NB4 (cell line): Measurements from ENCODE around the gene RRBP1.

Experiments used
- CTCF ChIP-seq: IDR thresholded peaks from one replicate; pipeline ENCODE4 v1.5.1; 2012; ENCODE audit warnings: low read depth, low read length
- MYC ChIP-seq: IDR thresholded peaks from 2 replicates; pipeline ENCODE4 v1.6.1; 2011; ENCODE audit warnings: low read depth, low read length
- POLR2A ChIP-seq: IDR thresholded peaks from 2 replicates; pipeline ENCODE4 v1.6.1; 2011; ENCODE audit warnings: mild to moderate bottlenecking; ENCODE audit not compliant: insufficient read length; ENCODE audit errors: extremely low read depth
- TF ChIP-seq, protein P1 (sequence below): IDR thresholded peaks from 2 replicates; pipeline ENCODE4 v1.6.1; 2011; ENCODE audit warnings: low read depth, low read length

DNA sequence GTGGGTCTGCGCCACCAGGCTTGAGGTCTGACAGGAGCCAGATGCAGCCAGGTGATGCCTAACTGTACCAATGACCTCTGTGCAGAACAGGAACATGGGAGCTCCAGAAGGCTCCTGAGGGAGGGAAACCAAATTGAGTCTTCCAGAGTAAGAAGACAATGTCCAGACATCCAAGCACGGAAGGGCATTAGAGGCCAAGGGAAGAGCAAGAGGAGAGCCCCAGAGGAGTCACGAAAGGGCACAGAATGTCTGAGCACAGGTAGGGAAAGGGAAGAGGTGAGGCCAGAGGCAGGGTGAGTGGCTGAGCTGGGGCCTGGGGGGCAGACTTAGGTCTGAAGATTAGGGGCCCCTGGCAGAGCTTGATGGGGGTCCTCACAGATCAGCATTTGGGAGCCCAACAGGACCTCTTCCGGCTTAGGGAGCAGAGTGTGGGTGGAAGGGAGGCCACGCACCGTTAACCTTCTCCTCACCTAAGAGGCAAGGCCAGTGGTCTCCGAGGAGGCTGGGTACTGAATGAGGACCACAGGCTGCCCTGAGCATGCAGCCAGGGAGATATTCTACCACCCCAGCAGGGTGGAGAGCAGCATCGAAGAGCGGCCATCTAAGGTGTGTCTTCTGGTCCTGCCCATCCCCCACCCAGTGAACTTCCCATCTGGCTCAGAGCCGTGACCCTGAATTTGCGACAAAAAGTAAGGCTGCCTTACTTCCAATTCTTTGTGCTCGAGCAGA lies 41.7 kb downstream of the RRBP1 start:
- TF ChIP-seq, protein P1, sequence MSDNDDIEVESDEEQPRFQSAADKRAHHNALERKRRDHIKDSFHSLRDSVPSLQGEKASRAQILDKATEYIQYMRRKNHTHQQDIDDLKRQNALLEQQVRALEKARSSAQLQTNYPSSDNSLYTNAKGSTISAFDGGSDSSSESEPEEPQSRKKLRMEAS, result no peak
- TF ChIP-seq POLR2A, result no peak
- TF ChIP-seq CTCF, result no peak
- no peak for TF ChIP-seq MYC
